ENCODE measurements around the gene TLCD1.
A peak's percentile ranks its signal among the peaks of the same experiment; 100 is the strongest.

DNA sequence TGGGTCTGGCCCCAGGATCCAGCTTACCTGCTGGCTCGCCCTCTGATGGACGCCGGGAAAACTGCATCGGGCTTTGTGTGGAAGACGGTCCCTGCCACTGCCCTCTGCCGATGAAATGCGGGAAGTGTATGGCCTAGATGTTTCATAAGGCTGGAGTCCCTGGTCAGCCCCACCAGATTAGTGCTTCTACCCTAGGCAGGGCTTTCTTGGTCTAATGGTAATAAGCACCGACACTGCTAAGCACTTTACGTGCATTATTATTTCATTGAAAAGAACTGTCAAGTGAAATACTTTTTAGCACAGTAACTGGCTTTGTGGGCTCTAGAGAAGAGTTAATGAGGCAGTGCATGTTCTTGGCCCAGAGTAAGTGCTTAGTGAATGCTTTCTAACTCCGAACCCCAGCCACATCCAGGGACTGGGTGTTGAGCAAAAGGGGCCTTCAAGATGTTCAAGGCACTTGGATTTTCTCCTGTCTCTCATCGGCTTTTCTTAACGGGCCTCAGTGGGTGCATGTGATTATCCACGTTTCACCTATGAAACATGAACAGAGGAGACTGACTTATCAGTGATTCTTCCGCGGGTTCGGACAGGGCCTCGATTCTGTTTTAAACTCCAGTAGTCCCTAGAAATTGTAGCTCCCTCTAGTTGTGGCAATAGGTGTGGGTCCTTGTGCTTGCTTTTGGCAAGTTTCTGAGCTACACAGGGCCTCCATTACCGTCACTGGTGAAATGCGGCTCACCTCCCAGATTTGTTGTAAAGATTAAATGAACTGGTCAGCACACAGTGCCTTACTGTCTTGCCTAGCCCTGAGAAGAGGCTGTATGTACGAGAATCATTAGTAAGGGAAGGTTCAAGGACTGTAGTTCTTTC, 24.4 kb upstream of the TLCD1 start:
- TF ChIP-seq, protein P1, sequence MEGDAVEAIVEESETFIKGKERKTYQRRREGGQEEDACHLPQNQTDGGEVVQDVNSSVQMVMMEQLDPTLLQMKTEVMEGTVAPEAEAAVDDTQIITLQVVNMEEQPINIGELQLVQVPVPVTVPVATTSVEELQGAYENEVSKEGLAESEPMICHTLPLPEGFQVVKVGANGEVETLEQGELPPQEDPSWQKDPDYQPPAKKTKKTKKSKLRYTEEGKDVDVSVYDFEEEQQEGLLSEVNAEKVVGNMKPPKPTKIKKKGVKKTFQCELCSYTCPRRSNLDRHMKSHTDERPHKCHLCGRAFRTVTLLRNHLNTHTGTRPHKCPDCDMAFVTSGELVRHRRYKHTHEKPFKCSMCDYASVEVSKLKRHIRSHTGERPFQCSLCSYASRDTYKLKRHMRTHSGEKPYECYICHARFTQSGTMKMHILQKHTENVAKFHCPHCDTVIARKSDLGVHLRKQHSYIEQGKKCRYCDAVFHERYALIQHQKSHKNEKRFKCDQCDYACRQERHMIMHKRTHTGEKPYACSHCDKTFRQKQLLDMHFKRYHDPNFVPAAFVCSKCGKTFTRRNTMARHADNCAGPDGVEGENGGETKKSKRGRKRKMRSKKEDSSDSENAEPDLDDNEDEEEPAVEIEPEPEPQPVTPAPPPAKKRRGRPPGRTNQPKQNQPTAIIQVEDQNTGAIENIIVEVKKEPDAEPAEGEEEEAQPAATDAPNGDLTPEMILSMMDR (IDR thresholded peaks at IDR 0.05), result peak; percentile 98 to 99 (median 99)
- TF ChIP-seq POLR2A (IDR thresholded peaks at IDR 0.05), result no peak

Measured in upper lobe of left lung (tissue), 4 donors.